NT2/D1 (cell line): ENCODE measurements around the gene RAB3IL1.

ENCODE experiments used
- DNase-seq: peaks from one replicate; pipeline ENCODE4 v3.0.0-alpha.2; 2011; ENCODE audit warnings: low read depth, low spot score
- H3K27me3 ChIP-seq: 2 replicates; pipeline ENCODE4 v1.6.0; 2011; ENCODE audit warnings: mild to moderate bottlenecking; ENCODE audit not compliant: insufficient read length, insufficient read depth
- H3K36me3 ChIP-seq: 2 replicates; pipeline ENCODE4 v1.6.1; 2011; ENCODE audit warnings: mild to moderate bottlenecking, low read length, mixed read lengths; ENCODE audit not compliant: insufficient read depth, insufficient read length
- H3K4me1 ChIP-seq: 2 replicates; pipeline ENCODE4 v1.5.1; 2011; ENCODE audit not compliant: insufficient read depth, insufficient read length
- H3K4me3 ChIP-seq: 2 replicates; pipeline ENCODE4 v1.5.1; 2011; ENCODE audit warnings: low read depth; ENCODE audit not compliant: insufficient read length
- H3K9ac ChIP-seq: 2 replicates; pipeline ENCODE4 v1.6.0; 2011; ENCODE audit warnings: low read depth; ENCODE audit not compliant: insufficient read length
- H3K9me3 ChIP-seq: 2 replicates; pipeline ENCODE4 v1.5.1; 2011; ENCODE audit warnings: mild to moderate bottlenecking, low read length; ENCODE audit not compliant: insufficient read depth
- SUZ12 ChIP-seq: IDR thresholded peaks from 2 replicates; pipeline ENCODE4 v1.6.1; 2011; ENCODE audit not compliant: insufficient read length, insufficient read depth; ENCODE audit errors: extremely low read depth
- YY1 ChIP-seq: IDR thresholded peaks from 2 replicates; pipeline ENCODE4 v1.6.1; 2011; ENCODE audit not compliant: insufficient read length, insufficient read depth
- ZNF274 ChIP-seq: IDR thresholded peaks from 2 replicates; pipeline ENCODE4 v1.6.1; 2011; ENCODE audit warnings: mild to moderate bottlenecking, low read depth, low read length

The RAB3IL1 gene

GRCh38 chr11:61905067-61905696 is 12.2 kb downstream of the RAB3IL1 start:
- Histone ChIP-seq H3K9me3 (no peaks in the 10 kb centered on the region), H3K4me3 (no peak overlapping the region), H3K27me3 (no peaks in the 10 kb centered on the region), H3K4me1 (peaks cover 30% of the 10 kb centered on the region), H3K36me3 (no peaks in the 10 kb centered on the region), H3K9ac (peak overlapping the region; percentile 24)
- DNase-seq, result no peak
- no peak for TF ChIP-seq SUZ12
- no peak for TF ChIP-seq ZNF274
- no peak for TF ChIP-seq YY1

- Histone ChIP-seq H3K9me3 (no peaks in the 10 kb centered on the region), H3K4me1 (peaks cover 29% of the 10 kb centered on the region), H3K36me3 (no peaks in the 10 kb centered on the region), H3K4me3 (no peak overlapping the region), H3K27me3 (no peaks in the 10 kb centered on the region), H3K9ac (peak overlapping the region; percentile 50)
- no peak for DNase-seq
- no peak for TF ChIP-seq SUZ12
- TF ChIP-seq YY1, result no peak
- no peak for TF ChIP-seq ZNF274
Measured at GRCh38 chr11:61904539-61905048, 12.8 kb downstream of the RAB3IL1 start.

- Histone ChIP-seq H3K27me3 (no peaks in the 10 kb centered on the region), H3K4me3 (no peak overlapping the region), H3K9ac (no peak overlapping the region), H3K9me3 (no peaks in the 10 kb centered on the region), H3K4me1 (peaks cover 26% of the 10 kb centered on the region), H3K36me3 (no peaks in the 10 kb centered on the region)
- DNase-seq, result no peak
- TF ChIP-seq YY1 (no peak), SUZ12 (no peak), ZNF274 (no peak)
Measured at GRCh38 chr11:61903845-61904244, 13.5 kb downstream of the RAB3IL1 start.

- TF ChIP-seq YY1 (no peak), SUZ12 (no peak), ZNF274 (no peak)
- Histone ChIP-seq H3K4me3 (no peak overlapping the region), H3K36me3 (no peaks in the 10 kb centered on the region), H3K9ac (no peak overlapping the region), H3K27me3 (no peaks in the 10 kb centered on the region), H3K4me1 (peaks cover 18% of the 10 kb centered on the region), H3K9me3 (no peaks in the 10 kb centered on the region)
- DNase-seq, result no peak
Measured at GRCh38 chr11:61902313-61902712, 15.1 kb downstream of the RAB3IL1 start.

GRCh38 chr11:61901397-61901796 is 16.0 kb downstream of the RAB3IL1 start:
- Histone ChIP-seq H3K4me1 (peaks cover 24% of the 10 kb centered on the region), H3K4me3 (no peak overlapping the region), H3K36me3 (no peaks in the 10 kb centered on the region), H3K27me3 (no peaks in the 10 kb centered on the region), H3K9me3 (no peaks in the 10 kb centered on the region), H3K9ac (no peak overlapping the region)
- no peak for DNase-seq
- TF ChIP-seq YY1, result no peak
- TF ChIP-seq SUZ12, result no peak
- no peak for TF ChIP-seq ZNF274

GRCh38 chr11:61900251-61900650 is 17.1 kb downstream of the RAB3IL1 start:
- TF ChIP-seq YY1, result no peak
- no peak for TF ChIP-seq SUZ12
- no peak for TF ChIP-seq ZNF274
- H3K27me3 ChIP-seq, result no peaks in the 10 kb centered on the region
- no peak overlapping the region for H3K9ac ChIP-seq
- no peak overlapping the region for H3K4me3 ChIP-seq
- no peaks in the 10 kb centered on the region for H3K36me3 ChIP-seq
- no peaks in the 10 kb centered on the region for H3K9me3 ChIP-seq
- no peak for DNase-seq
- peaks cover 24% of the 10 kb centered on the region for H3K4me1 ChIP-seq

- H3K27me3 ChIP-seq, result no peaks in the 10 kb centered on the region
- TF ChIP-seq YY1 (no peak), SUZ12 (no peak), ZNF274 (no peak)
- H3K4me1 ChIP-seq, result peaks cover 22% of the 10 kb centered on the region
- no peaks in the 10 kb centered on the region for H3K9me3 ChIP-seq
- H3K9ac ChIP-seq, result no peak overlapping the region
- H3K4me3 ChIP-seq, result no peak overlapping the region
- peak; percentile 79 for DNase-seq
- no peaks in the 10 kb centered on the region for H3K36me3 ChIP-seq
Measured at GRCh38 chr11:61899146-61899841, 18.1 kb downstream of the RAB3IL1 start.

GRCh38 chr11:61898247-61898582 is 19.2 kb downstream of the RAB3IL1 start:
- Histone ChIP-seq H3K27me3 (peaks cover 2% of the 10 kb centered on the region), H3K36me3 (no peaks in the 10 kb centered on the region), H3K9me3 (no peaks in the 10 kb centered on the region), H3K4me3 (no peak overlapping the region), H3K9ac (peak overlapping the region; percentile 62), H3K4me1 (peaks cover 21% of the 10 kb centered on the region)
- no peak for TF ChIP-seq ZNF274
- TF ChIP-seq YY1, result no peak
- DNase-seq, result no peak
